ENCODE results near the gene ZNF789.

The ZNF789 gene

GRCh38 chr7:99521399-99521798 lies 48.7 kb downstream of the ZNF789 start:
- no peak overlapping the region for H3K27ac Mint-ChIP-seq
- TF ChIP-seq, protein P1, sequence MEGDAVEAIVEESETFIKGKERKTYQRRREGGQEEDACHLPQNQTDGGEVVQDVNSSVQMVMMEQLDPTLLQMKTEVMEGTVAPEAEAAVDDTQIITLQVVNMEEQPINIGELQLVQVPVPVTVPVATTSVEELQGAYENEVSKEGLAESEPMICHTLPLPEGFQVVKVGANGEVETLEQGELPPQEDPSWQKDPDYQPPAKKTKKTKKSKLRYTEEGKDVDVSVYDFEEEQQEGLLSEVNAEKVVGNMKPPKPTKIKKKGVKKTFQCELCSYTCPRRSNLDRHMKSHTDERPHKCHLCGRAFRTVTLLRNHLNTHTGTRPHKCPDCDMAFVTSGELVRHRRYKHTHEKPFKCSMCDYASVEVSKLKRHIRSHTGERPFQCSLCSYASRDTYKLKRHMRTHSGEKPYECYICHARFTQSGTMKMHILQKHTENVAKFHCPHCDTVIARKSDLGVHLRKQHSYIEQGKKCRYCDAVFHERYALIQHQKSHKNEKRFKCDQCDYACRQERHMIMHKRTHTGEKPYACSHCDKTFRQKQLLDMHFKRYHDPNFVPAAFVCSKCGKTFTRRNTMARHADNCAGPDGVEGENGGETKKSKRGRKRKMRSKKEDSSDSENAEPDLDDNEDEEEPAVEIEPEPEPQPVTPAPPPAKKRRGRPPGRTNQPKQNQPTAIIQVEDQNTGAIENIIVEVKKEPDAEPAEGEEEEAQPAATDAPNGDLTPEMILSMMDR (IDR thresholded peaks at IDR 0.05; ENCODE audit: unreplicated experiment in 3 of 3) = no peak
- no peaks in the 10 kb centered on the region for H3K27me3 Mint-ChIP-seq (ENCODE audit: low read depth)
- H3K9me3 Mint-ChIP-seq = peaks cover 7% of the 10 kb centered on the region
- peaks cover 61% of the 10 kb centered on the region for H3K36me3 Mint-ChIP-seq (ENCODE audit: low read depth)
- no peak overlapping the region for H3K4me3 Mint-ChIP-seq
- H3K4me1 Mint-ChIP-seq = no peaks in the 10 kb centered on the region

GRCh38 chr7:99525713-99526440 lies 53.2 kb downstream of the ZNF789 start:
- Mint-ChIP-seq H3K4me3 (no peak overlapping the region), H3K36me3 (ENCODE audit: low read depth) (peaks cover 76% of the 10 kb centered on the region), H3K4me1 (no peaks in the 10 kb centered on the region), H3K27me3 (ENCODE audit: low read depth) (no peaks in the 10 kb centered on the region), H3K9me3 (peaks cover 31% of the 10 kb centered on the region), H3K27ac (no peak overlapping the region)
- TF ChIP-seq, protein P1 (IDR thresholded peaks at IDR 0.05; ENCODE audit: unreplicated experiment in 3 of 3) = no peak

DNA sequence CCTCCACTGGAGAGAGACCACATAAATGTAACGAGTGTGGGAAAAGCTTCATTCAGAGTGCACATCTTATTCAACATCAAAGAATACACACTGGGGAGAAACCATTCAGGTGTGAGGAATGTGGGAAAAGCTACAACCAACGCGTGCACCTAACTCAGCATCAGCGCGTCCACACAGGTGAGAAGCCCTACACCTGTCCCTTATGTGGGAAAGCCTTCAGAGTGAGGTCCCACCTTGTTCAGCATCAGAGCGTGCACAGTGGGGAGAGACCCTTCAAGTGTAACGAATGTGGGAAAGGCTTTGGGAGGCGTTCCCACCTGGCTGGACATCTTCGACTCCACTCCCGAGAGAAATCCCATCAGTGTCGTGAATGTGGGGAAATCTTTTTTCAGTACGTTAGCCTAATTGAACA lies 58.7 kb downstream of the ZNF789 start:
- H3K4me3 Mint-ChIP-seq = no peak overlapping the region
- peaks cover 4% of the 10 kb centered on the region for H3K27me3 Mint-ChIP-seq (ENCODE audit: low read depth)
- no peaks in the 10 kb centered on the region for H3K4me1 Mint-ChIP-seq

DNA sequence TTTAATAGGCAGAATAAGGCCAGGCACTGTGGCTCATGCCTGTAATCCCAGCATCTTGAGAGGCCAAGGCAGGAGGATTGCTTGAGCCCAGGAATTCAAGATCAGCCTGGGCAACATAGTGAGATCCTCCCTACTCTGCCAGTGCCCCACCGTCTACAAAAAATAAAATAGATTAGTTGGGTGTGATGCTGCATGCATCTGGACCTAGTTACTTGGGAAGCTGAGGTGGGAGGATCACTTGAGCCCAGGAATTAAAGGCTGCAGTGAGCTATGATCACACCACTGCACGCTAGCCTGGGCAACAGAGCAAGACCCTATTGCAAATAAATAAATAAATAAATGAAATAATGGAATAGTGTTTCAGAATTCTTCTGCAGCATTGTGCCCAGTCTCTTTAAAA lies 63.0 kb downstream of the ZNF789 start:
- H3K4me3 Mint-ChIP-seq = no peak overlapping the region
- H3K9me3 Mint-ChIP-seq = peaks cover 75% of the 10 kb centered on the region
- peaks cover 5% of the 10 kb centered on the region for H3K27me3 Mint-ChIP-seq (ENCODE audit: low read depth)
- TF ChIP-seq, protein P1 (IDR thresholded peaks at IDR 0.05; ENCODE audit: unreplicated experiment in 3 of 3) = no peak
- H3K4me1 Mint-ChIP-seq = no peaks in the 10 kb centered on the region
- no peak overlapping the region for H3K27ac Mint-ChIP-seq
- peaks cover 78% of the 10 kb centered on the region for H3K36me3 Mint-ChIP-seq (ENCODE audit: low read depth)

More for the DNA sequence above, 58.7 kb downstream of the ZNF789 start:
- no peak overlapping the region for H3K27ac Mint-ChIP-seq
- H3K9me3 Mint-ChIP-seq = peaks cover 65% of the 10 kb centered on the region
- H3K36me3 Mint-ChIP-seq (ENCODE audit: low read depth) = peaks cover 87% of the 10 kb centered on the region
- TF ChIP-seq, protein P1 (IDR thresholded peaks at IDR 0.05; ENCODE audit: unreplicated experiment in 3 of 3) = no peak

Data from nephron (organoid).